K562 (cell line): ENCODE results near the gene CITED2. TPM values are rescaled to one million over a fixed set of nuclear protein-coding genes. Genes with fewer than 3 reads are reported as not detected.

Experiments
- BCOR ChIP-seq: fragments of 450-650 bp; IDR thresholded peaks from 2 replicates; pipeline ENCODE4 v1.6.1; 2016
- KLF13 ChIP-seq: fragments of 450-650 bp; IDR thresholded peaks from 2 replicates; pipeline ENCODE4 v1.6.1; 2016; ENCODE audit warnings: missing genetic modification characterization, low read depth, mild to moderate bottlenecking, missing compliant biosample characterization, moderate library complexity, borderline replicate concordance
- MEIS2 ChIP-seq: fragments of 450-650 bp; IDR thresholded peaks from 2 replicates; pipeline ENCODE4 v1.6.1; 2014; ENCODE audit warnings: mild to moderate bottlenecking; ENCODE audit not compliant: partially characterized antibody
- MLLT1 ChIP-seq, 2 experiments: fragments of 450-650 bp; IDR thresholded peaks; 2 replicates each; pipeline ENCODE4 v1.6.1; 2016
- PBX2 ChIP-seq, 2 experiments: IDR thresholded peaks in 1 of 2; conservative IDR thresholded peaks in 1 of 2; 2 replicates each; pipeline ENCODE4 v1.6.1; 2016; ENCODE audit warnings: low read depth in 2 of 2, mild to moderate bottlenecking in 1 of 2, missing compliant biosample characterization in 1 of 2, missing genetic modification characterization in 1 of 2, moderate library complexity in 1 of 2
- RBBP5 ChIP-seq: fragments of 200-600 bp; sonication (generic); IDR thresholded peaks from 2 replicates; pipeline ENCODE4 v1.6.1; 2012; ENCODE audit warnings: borderline replicate concordance, mild to moderate bottlenecking, low read length, control low read depth, inconsistent platforms; ENCODE audit not compliant: insufficient read depth, poor library complexity, severe bottlenecking
- RBM15 ChIP-seq: fragments of 200-400 bp; formaldehyde crosslinking; IDR thresholded peaks from 2 replicates; pipeline ENCODE4 v1.6.1; 2018; ENCODE audit warnings: mild to moderate bottlenecking, low read length, moderate library complexity; ENCODE audit not compliant: insufficient read depth
- SIX5 ChIP-seq, 2 experiments: IDR thresholded peaks; 2 replicates each; pipeline ENCODE4 v1.6.1; 2011; ENCODE audit warnings: low read length in 2 of 2, borderline replicate concordance in 1 of 2, low read depth in 1 of 2, mild to moderate bottlenecking in 1 of 2, moderate library complexity in 1 of 2; ENCODE audit not compliant: insufficient read depth in 1 of 2
- SMAD1 ChIP-seq: fragments of 150-350 bp; IDR thresholded peaks from 2 replicates; pipeline ENCODE4 v1.6.1; 2014; ENCODE audit warnings: low read length, low read depth; ENCODE audit not compliant: partially characterized antibody
- ZBTB17 ChIP-seq: fragments of 450-650 bp; formaldehyde crosslinking; IDR thresholded peaks from 2 replicates; pipeline ENCODE4 v1.4.0; 2020; ENCODE audit warnings: mild to moderate bottlenecking
- ZKSCAN3 ChIP-seq: fragments of 250-450 bp; sonication (Bioruptor Pico); IDR thresholded peaks from 2 replicates; pipeline ENCODE4 v1.4.0; 2020
- ZMIZ1 ChIP-seq, 2 experiments: fragments of 150-350 bp in 1 of 2; IDR thresholded peaks; 2 replicates each; pipeline ENCODE4 v1.6.1; 2012 to 2016; ENCODE audit warnings: low read depth in 2 of 2, low read length in 2 of 2, mild to moderate bottlenecking in 1 of 2, moderate library complexity in 1 of 2
- ZNF644 ChIP-seq: fragments of 200-800 bp; sonication (Bioruptor generic); IDR thresholded peaks from 2 replicates; pipeline ENCODE4 v1.6.1; 2016; ENCODE audit warnings: low read depth, missing genetic modification characterization, missing compliant biosample characterization
- polyA plus RNA-seq, 8 experiments: library from polyadenylated mRNA; depleted of rRNA in 4 of 8; stranded (reverse) in 5 of 8; unstranded in 3 of 8; fragments of >200 nt; fragmentation: Nextera tagmentation in 2 of 8; fragmentation: Illumina TruSeq in 1 of 8; extraction: Ambion mirVana in 2 of 8; extraction: Trizol in 1 of 8; gene quantifications; 2 replicates each; pipeline versions ENCODE4 v1.2.1 to v1.2.3, GENCODE V29; 2011 to 2014; ENCODE audit warnings: inconsistent platforms in 1 of 8, missing spikeins in 1 of 8
- total RNA-seq, 7 experiments: library from RNA; depleted of rRNA in 6 of 7; stranded (reverse); fragments of >200 nt in 6 of 7; fragmentation: Illumina TruSeq in 2 of 7; extraction: Trizol in 2 of 7; gene quantifications; 2 replicates each; pipeline versions ENCODE4 v1.2.1 to v1.2.3, GENCODE V29; 2011 to 2021; ENCODE audit warnings: low replicate concordance in 1 of 7
- TF ChIP-seq, protein P1 (sequence below): fragments of 200-800 bp; sonication (Bioruptor generic); IDR thresholded peaks from 2 replicates; pipeline ENCODE4 v1.6.1; 2016; ENCODE audit warnings: missing genetic modification characterization, missing compliant biosample characterization

Gene CITED2
- total and polyA plus RNA-seq, 9 of the 15 experiments (the other 6 are each of a cell fraction or from before 2014, with no cell fraction given): 0.21 to 86.1 (median 17.5) TPM

DNA sequence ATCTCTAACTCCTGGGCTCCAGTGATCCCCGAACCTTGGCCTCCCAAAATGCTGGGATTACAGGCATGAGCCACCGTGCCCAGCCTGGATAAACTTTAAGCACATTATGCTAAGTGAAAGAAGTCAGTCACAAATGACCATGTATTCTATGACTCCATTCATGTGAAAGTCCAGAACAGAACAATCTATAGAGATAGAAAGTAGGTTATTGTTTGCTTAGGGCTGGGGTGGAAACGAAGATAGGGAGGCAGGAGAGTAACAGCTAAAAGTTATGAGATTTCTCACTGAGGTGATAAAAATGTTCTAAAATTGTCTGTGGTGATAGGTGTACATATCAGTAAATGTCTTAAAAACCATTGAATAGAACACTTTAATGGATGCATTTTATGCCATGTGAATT, 40.9 kb upstream of the CITED2 start (continued):
- TF ChIP-seq KLF13 (tag) (no peak), ZMIZ1 (IDR thresholded peaks at IDR 0.05; ENCODE audit: low read depth in 2 of 2, low read length in 2 of 2) (peak in 1 of 2 experiments; percentile 69; a peak in 1 of 4 replicates), PBX2 (CRISPR knock-in tag; IDR thresholded peaks at IDR 0.05; ENCODE audit: low read depth) (no peak), PBX2 (tag; conservative IDR thresholded peaks at IDR 0.05; ENCODE audit: low read depth) (no peak), SMAD1 (no peak), MEIS2 (no peak), RBBP5 (no peak), SIX5 (IDR thresholded peaks at IDR 0.05; ENCODE audit: borderline replicate concordance in 1 of 2, insufficient read depth in 1 of 2, low read depth in 1 of 2, low read length in 2 of 2) (no peak), ZKSCAN3 (CRISPR knock-in tag) (no peak), MLLT1 (IDR thresholded peaks at IDR 0.05) (peak in 1 of 2 experiments; percentile 97; a peak in 2 of 4 replicates), RBM15 (no peak), ZNF644 (tag) (no peak), ZBTB17 (CRISPR knock-in tag) (peak; percentile 97), BCOR (no peak)
- TF ChIP-seq, protein P1, sequence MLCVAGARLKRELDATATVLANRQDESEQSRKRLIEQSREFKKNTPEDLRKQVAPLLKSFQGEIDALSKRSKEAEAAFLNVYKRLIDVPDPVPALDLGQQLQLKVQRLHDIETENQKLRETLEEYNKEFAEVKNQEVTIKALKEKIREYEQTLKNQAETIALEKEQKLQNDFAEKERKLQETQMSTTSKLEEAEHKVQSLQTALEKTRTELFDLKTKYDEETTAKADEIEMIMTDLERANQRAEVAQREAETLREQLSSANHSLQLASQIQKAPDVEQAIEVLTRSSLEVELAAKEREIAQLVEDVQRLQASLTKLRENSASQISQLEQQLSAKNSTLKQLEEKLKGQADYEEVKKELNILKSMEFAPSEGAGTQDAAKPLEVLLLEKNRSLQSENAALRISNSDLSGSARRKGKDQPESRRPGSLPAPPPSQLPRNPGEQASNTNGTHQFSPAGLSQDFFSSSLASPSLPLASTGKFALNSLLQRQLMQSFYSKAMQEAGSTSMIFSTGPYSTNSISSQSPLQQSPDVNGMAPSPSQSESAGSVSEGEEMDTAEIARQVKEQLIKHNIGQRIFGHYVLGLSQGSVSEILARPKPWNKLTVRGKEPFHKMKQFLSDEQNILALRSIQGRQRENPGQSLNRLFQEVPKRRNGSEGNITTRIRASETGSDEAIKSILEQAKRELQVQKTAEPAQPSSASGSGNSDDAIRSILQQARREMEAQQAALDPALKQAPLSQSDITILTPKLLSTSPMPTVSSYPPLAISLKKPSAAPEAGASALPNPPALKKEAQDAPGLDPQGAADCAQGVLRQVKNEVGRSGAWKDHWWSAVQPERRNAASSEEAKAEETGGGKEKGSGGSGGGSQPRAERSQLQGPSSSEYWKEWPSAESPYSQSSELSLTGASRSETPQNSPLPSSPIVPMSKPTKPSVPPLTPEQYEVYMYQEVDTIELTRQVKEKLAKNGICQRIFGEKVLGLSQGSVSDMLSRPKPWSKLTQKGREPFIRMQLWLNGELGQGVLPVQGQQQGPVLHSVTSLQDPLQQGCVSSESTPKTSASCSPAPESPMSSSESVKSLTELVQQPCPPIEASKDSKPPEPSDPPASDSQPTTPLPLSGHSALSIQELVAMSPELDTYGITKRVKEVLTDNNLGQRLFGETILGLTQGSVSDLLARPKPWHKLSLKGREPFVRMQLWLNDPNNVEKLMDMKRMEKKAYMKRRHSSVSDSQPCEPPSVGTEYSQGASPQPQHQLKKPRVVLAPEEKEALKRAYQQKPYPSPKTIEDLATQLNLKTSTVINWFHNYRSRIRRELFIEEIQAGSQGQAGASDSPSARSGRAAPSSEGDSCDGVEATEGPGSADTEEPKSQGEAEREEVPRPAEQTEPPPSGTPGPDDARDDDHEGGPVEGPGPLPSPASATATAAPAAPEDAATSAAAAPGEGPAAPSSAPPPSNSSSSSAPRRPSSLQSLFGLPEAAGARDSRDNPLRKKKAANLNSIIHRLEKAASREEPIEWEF (CRISPR knock-in tag): no peak
